ENCODE measurements around the gene VWA5B1.

- TF ChIP-seq CREB1 (IDR thresholded peaks at IDR 0.05; ENCODE audit: low read depth) (no peak), USF2 (IDR thresholded peaks at IDR 0.05; ENCODE audit: borderline replicate concordance, low read depth, low read length) (no peak), TAF1 (IDR thresholded peaks at IDR 0.05; ENCODE audit: borderline replicate concordance, low read depth, low read length) (no peak), EZH2 (IDR thresholded peaks at IDR 0.05; ENCODE audit: borderline replicate concordance, control insufficient read depth, low read depth, low read length) (no peak), HDGF (IDR thresholded peaks at IDR 0.05) (no peak), FOS (IDR thresholded peaks at IDR 0.05; ENCODE audit: borderline replicate concordance, extremely low read depth, insufficient read length) (no peak), CTCF (IDR thresholded peaks at IDR 0.05 in 2 of 3, conservative IDR thresholded peaks at IDR 0.05 in 1 of 3; ENCODE audit: control insufficient read depth in 2 of 3, extremely low read depth in 1 of 3, insufficient read depth in 1 of 3, low read depth in 3 of 3, low read length in 3 of 3) (no peak), CEBPB (IDR thresholded peaks at IDR 0.05; ENCODE audit: borderline replicate concordance in 1 of 2, low read depth in 2 of 2, low read length in 2 of 2) (no peak), POLR2A (IDR thresholded peaks at IDR 0.05; ENCODE audit: low read depth, low read length) (no peak), NFIC (IDR thresholded peaks at IDR 0.05; ENCODE audit: low read depth, low read length) (no peak)
These were observed 32.9 kb downstream of the VWA5B1 start for GRCh38 chr1:20323613-20323920.
